ENCODE results near the gene SP140. TPM values are rescaled to one million over a fixed set of nuclear protein-coding genes. Genes with fewer than 3 reads are reported as not detected.

SP140 gene
- total and polyA plus RNA-seq, 7 donors, result 0.19 to 0.59 (median 0.35) TPM

- no peaks in the 10 kb centered on the region for H3K9me3 ChIP-seq
- ATAC-seq (no peak), DNase-seq (no peak)
- intact Hi-C loops (cut with DNase I), result no loop called here
- no peak overlapping the region for H3K27ac ChIP-seq
- no peaks in the 10 kb centered on the region for H3K27me3 ChIP-seq (ENCODE audit: insufficient read depth in 3 of 3, low read length in 2 of 3)
- TF ChIP-seq CTCF (IDR thresholded peaks at IDR 0.05), result no peak
- peaks cover 3 to 52% of the 10 kb centered on the region in 2 donors for H3K36me3 ChIP-seq (ENCODE audit: insufficient read depth in 1 of 2, low read depth in 1 of 2)
- no peaks in the 10 kb centered on the region for H3K4me1 ChIP-seq
- H3K4me3 ChIP-seq, result no peak overlapping the region
- WGBS, 3 donors, result 92 to 100% (median 94%) methylated on average over 2 of the region's 2 CpGs
Observed at GRCh38 chr2:230181195-230181594, 44.3 kb upstream of the SP140 start.

GRCh38 chr2:230184727-230185578 is 40.6 kb upstream of the SP140 start:
- Histone ChIP-seq H3K4me3 (no peak overlapping the region), H3K36me3 (ENCODE audit: insufficient read depth in 1 of 2, low read depth in 1 of 2) (peaks cover 3 to 22% of the 10 kb centered on the region in 2 donors), H3K9me3 (no peaks in the 10 kb centered on the region), H3K27me3 (ENCODE audit: insufficient read depth in 3 of 3, low read length in 2 of 3) (no peaks in the 10 kb centered on the region), H3K27ac (no peak overlapping the region), H3K4me1 (no peaks in the 10 kb centered on the region)
- ATAC-seq, result no peak
- WGBS, 3 donors, result 54 to 57% (median 57%) methylated on average over 10 of the region's 10 CpGs
- no peak for DNase-seq
- intact Hi-C loops (cut with DNase I), result no loop called here
- no peak for TF ChIP-seq CTCF (IDR thresholded peaks at IDR 0.05)

DNA sequence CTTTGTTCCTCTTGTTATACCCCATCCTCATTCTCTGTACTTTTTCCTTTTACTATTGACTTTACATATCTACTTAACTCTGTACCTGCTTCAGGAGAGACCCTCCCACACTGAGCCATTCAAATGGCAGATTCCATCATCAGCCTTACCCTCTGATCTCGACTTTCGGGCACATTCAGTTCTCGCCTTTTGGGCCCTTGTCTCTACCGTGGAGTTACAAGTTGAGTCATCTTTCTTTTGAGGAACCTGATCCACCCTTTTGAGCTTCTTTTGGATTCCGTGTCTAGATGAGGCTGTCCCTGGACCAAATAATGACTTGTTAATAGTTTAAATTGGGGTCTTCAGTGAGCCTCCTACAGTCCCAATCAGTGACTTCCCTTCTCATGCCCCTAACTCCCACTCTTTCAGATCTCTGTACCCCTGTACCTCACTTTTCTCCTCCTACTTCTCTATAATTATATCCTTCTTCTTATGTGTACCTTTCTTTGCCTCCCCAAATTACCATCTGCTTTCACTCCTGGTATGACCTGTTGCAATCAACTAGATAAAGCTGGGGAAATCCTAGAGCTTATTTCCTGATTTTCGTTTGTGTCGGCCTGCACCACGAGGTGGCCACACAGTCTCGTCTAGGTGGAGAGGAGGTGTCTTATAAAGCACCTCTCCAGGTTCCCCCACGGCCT is 23.0 kb upstream of the SP140 start:
- intact Hi-C loops (cut with DNase I), result no loop called here
- no peaks in the 10 kb centered on the region for H3K27me3 ChIP-seq (ENCODE audit: insufficient read depth in 3 of 3, low read length in 2 of 3)
- ATAC-seq, result no peak
- no peak overlapping the region for H3K4me3 ChIP-seq
- no peak for TF ChIP-seq CTCF (IDR thresholded peaks at IDR 0.05)
- WGBS, 3 donors, result 88 to 91% (median 90%) methylated on average over 10 of the region's 10 CpGs
- H3K27ac ChIP-seq, result no peak overlapping the region
- DNase-seq, result no peak
- no peaks in the 10 kb centered on the region for H3K4me1 ChIP-seq
- no peaks in the 10 kb centered on the region for H3K9me3 ChIP-seq
- H3K36me3 ChIP-seq (ENCODE audit: insufficient read depth in 1 of 2, low read depth in 1 of 2), result peaks cover 6 to 75% of the 10 kb centered on the region in 2 donors

- Histone ChIP-seq H3K27me3 (ENCODE audit: insufficient read depth in 3 of 3, low read length in 2 of 3) (no peaks in the 10 kb centered on the region), H3K36me3 (ENCODE audit: insufficient read depth in 1 of 2, low read depth in 1 of 2) (peaks cover 6 to 75% of the 10 kb centered on the region in 2 donors), H3K9me3 (no peaks in the 10 kb centered on the region), H3K4me1 (no peaks in the 10 kb centered on the region), H3K4me3 (no peak overlapping the region), H3K27ac (no peak overlapping the region)
- 89 to 94% (median 91%) methylated on average over 15 of the region's 15 CpGs for WGBS, 3 donors
- ATAC-seq, result no peak
- no peak for TF ChIP-seq CTCF (IDR thresholded peaks at IDR 0.05)
- no peak for DNase-seq
- intact Hi-C loops (cut with DNase I), result no loop called here
Observed at GRCh38 chr2:230203110-230203676, 22.3 kb upstream of the SP140 start.
